HEK293T (cell line): ENCODE results near the gene TRPV3.

Experiments
- CTBP1 ChIP-seq: fragments of 450-650 bp; IDR thresholded peaks from 2 replicates; pipeline ENCODE4 v1.6.1; 2016; ENCODE audit warnings: borderline replicate concordance
- FOXK2 ChIP-seq: fragments of 450-650 bp; IDR thresholded peaks from 2 replicates; pipeline ENCODE4 v1.6.1; 2016; ENCODE audit warnings: mild to moderate bottlenecking
- SUZ12 ChIP-seq: fragments of 450-650 bp; IDR thresholded peaks from 2 replicates; pipeline ENCODE4 v1.6.1; 2016; ENCODE audit warnings: mild to moderate bottlenecking

DNA sequence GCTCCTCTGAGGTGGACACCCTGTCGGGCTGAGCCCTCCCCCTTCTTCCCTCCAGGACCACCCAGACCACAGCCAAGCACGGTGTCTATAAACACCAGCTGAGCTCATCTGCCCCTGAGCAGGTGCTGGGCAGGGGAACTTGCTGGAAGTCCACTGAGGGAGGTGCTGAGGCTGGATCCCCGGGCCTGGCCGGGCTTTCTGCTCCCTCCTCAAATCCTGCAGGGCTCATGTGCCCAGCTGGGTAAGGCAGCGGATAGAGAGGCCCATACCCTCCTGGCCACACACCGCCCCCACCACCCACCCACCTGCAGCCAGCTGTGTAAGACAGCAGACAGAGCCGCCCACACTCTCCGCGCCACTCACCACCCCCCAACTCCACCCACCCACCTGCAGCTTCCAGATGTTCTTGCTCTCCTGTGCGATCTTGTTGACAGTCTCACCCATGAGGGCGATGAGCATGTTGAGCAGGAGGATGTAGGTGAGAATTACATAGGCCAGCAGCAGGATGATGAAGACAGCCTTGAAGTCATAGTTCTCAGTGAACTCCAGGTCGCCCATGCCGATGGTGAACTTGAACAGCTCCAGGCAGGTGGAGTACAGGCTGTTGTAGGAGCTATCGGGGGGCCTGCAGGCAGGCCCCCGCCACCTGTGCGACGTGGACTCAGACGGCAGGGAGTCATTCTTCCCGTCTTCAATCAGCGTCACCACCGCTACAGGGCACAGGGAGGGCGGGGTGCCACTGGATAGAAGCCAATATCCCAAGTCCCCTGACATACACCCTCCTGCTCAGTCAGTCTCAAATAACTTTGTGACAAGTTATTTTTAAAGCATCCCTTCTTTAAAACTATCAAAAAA is 15.9 kb upstream of the TRPV3 start:
- TF ChIP-seq FOXK2 (no peak), CTBP1 (no peak), SUZ12 (no peak)
